Activated T-helper 1 cell treated with Interleukin-2 at 50 U/mL for 16 hours (primary cell): ENCODE results near the gene DPEP3.
"Not testable (repeated sequence)": the region's sequence is repeated elsewhere in the genome, so short reads cannot be mapped to it uniquely, and the experiment has no call there.

ENCODE experiments used
- DNase-seq: peaks from one replicate; pipeline ENCODE4 v3.0.0-alpha.2; 2020; ENCODE audit warnings: low read depth

The DPEP3 gene, protein sequence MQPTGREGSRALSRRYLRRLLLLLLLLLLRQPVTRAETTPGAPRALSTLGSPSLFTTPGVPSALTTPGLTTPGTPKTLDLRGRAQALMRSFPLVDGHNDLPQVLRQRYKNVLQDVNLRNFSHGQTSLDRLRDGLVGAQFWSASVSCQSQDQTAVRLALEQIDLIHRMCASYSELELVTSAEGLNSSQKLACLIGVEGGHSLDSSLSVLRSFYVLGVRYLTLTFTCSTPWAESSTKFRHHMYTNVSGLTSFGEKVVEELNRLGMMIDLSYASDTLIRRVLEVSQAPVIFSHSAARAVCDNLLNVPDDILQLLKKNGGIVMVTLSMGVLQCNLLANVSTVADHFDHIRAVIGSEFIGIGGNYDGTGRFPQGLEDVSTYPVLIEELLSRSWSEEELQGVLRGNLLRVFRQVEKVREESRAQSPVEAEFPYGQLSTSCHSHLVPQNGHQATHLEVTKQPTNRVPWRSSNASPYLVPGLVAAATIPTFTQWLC

DNA sequence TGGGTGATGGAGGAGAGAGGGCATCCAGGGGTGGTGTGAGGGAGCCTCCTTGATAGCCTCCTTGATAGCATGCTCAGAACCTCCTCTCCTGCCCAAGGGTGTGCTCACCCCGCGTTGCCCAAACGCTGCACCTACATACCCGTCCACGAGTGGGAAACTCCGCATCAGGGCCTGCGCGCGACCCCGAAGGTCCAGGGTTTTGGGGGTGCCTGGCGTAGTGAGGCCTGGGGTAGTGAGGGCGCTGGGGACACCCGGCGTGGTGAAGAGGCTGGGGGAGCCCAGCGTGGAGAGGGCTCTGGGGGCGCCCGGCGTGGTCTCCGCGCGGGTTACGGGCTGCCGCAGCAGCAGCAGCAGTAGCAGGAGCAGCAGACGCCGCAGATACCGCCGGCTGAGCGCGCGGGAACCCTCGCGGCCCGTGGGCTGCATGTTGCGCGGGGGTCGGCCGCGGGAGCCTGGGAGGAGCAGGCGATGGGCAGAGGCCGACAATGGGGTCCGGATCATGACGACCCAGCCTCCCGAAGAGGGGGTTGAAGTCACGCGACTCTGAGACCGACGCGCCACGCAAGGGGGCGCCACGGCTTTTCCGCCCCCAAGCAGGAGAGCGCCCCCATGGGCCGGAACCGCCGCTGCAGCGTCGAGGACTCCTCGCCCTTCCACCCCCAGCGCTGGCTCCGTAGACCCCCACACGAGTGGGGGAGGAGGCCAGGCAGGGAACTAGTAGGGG, at the start of gene DPEP3:
Gene DPEP3, minus strand, starts transcription at position 545 of the 724 bp plus-strand sequence. Its CDS starts 119 bp downstream, at position 426.
- DNase-seq, result no peak

DNA sequence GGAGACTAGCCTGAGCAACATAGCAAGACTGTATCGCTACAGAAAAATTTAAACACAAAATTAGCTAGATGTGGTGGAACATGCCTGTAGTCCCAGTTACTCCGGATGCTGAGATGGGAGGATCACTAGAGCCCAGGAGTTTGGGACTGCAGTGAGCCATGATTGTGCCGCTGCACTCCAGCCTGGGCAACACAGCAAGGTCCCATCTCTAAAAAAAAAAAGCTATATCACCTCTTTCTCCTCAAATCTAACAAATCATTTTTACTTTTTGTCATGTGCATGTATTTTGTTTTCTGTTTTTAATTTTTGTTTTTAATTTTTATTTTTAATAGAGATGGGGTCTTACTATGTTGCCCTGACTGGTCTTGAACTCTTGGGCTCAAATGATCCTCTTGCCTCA, 48.7 kb upstream of the DPEP3 start:
- no peak for DNase-seq

DNA sequence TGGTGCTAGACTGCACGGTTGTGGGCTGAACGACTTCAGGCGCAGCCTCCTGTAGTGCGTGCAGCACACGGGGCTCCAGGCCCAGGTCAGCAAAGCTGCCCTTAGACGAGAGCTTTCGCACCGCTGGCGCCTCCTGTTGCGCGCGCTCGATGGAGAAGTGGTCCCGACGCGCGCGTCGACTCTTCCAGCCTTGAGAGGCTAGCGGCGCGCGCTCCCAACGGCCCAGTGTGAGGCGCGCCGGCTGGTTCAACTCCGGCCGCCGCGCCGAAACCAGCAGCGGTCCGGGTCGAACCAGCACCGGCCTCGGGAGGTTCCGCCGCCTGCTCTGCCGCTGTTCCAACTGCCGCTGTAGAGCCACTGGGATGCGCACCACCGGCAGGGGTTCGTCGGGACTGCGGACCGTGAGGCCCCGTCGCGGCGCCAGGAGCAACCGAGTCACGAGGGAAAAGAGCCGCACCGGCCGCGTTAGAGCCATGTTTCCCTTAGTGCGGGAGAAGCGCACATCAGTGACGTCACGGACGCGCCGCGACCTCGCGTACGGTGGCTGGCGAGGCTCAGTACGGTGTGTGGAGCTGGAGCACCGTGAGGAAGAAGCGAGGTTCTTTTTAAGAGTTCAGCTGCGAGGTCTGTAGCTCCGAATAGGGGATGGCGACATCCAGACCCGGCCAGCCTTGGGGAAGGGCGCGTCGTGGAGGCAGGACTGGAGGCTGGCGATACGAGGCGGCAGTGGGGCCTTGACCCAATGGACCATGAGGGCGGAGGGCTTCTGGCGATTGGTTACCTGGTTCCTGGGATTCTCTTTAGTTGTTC, 42.6 kb upstream of the DPEP3 start, which contains the start of the genes DDX28 and DUS2:
Gene DDX28, minus strand, starts transcription at position 505 of the 810 bp plus-strand sequence. Its CDS starts 30 bp downstream, at position 475.
Gene DUS2, plus strand, starts transcription at position 557 of the 810 bp plus-strand sequence. CDS start 14,740 bp downstream, outside the sequence.
- DNase-seq, result peak; percentile 91

DNA sequence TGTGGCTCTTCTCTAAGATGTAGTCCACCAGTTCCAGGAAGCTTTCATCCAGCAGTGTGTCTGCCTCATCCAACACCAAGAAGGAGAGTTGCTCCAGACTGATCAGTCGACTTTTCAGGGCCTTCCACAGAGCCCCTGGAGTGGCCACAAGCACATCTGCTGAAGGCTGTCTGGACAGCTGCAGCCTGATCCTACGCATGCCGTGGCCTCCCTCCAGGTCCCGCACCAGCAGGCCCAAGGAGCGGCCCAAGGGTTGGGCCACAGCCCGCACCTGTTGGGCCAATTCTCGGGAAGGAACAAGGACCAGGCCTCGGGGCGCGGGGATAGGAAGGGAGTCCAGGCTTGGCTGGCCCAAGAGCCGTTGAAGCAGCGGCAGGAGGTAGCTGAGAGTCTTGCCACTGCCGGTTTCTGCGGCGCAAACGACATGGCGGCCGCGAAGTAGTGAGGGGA, 42.0 kb upstream of the DPEP3 start:
- DNase-seq, result no peak

DNA sequence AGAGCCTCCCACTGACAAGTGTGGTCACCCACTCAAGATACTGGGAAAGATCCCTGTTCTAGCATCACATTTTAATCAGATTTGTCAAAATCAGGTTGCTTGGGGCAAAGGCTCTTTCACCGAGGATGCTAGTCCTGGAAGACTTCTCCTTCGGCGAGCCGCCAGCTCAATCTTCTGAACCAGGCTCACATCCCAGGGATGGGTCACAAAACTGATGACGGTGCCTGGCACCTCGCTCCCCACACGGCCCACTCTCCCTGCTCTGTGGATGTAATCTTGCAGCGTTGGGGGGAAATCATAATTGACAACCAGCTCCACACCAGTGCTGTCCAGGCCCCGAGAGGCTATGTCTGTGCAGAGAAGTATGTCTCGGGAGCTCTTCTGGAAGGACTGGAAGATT, 41.2 kb upstream of the DPEP3 start:
- DNase-seq, result no peak

DNA sequence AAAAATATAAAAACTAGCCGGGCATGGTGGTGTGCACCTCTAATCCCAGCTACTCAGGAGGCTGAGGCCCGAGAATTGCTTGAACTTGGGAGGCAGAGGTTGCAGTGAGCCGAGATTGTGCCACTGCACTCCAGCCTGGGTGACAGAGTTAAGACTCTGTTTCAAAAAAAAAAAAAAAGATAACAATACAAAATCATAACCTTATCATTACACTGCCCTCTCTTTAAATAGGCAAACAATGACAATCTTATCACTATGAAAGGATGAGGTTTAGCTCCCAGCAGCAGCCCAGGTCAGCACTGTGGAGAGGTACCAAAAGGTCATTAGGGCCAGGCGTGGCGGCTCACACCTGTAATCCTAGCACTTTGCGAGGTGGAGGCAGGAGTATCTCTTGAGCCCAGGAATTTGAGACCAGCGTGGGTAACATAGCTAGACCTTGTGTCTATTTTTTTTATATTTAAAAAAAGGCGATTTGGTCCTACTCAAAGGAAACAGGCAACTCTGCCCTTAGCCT, 38.9 kb upstream of the DPEP3 start:
- DNase-seq, result no peak

DNA sequence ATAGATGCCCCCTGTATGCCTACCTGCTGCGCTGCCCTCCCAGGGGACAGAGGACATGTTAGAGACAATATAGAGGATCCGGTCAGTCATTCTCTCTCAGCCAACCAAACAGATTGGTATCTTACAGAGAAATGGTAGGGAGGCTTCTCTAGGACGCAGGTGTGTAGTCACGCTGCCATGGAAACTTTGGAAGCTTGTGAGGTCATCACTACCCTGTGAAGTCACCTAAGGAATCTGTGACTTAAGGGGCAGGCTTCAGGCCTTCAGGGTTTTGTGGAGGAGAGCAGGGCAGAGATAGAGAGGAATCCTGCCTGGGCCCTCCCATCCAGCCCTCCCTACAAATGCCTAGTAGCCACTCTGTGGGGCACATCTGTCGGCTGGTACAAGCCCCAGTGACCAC, 35.4 kb upstream of the DPEP3 start, which contains the start of gene DPEP2NB:
Gene DPEP2NB, minus strand, starts transcription at position 231 of the 400 bp plus-strand sequence. Its CDS starts 141 bp downstream, at position 90.
- no peak for DNase-seq

DNA sequence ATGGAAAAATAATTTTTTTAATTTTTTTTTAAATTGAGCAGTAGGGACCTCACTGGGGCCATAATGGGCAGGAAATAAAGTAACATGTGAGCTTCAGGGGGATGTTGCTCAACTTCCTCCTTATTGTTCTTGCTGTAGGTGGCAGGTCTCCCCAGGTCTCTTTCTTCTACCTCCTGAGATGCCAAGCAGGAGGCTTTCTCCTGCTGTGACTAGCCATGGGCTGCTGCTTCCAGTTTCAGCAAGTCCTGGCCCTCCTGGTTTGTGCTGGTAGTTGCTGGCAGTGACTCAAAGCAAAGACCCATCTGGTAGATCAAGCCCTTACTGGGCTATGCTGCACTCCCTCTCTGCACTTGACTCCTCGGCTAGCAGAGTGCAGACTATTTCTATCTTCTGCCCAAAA, 33.1 kb upstream of the DPEP3 start:
- DNase-seq, result no peak

DNA sequence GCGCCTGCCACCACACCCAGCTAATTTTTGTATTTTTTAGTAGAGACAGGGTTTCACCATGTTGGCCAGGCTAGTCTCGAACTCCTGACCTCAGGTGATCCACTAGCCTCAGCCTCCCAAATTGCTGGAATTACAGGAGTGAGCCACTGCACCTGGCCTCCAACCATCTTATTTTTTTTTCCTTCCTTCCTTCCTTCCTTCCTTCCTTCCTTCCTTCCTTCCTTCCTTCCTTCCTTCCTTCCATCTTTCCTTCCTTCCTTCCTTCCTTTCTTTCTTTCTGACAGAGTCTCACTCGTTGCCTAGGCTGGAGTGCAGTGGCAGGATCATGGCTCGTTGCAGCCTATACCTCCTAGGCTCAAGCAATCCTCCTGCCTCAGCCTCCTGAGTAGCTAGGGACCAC, 29.6 kb upstream of the DPEP3 start:
- not testable (repeated sequence) for DNase-seq

DNA sequence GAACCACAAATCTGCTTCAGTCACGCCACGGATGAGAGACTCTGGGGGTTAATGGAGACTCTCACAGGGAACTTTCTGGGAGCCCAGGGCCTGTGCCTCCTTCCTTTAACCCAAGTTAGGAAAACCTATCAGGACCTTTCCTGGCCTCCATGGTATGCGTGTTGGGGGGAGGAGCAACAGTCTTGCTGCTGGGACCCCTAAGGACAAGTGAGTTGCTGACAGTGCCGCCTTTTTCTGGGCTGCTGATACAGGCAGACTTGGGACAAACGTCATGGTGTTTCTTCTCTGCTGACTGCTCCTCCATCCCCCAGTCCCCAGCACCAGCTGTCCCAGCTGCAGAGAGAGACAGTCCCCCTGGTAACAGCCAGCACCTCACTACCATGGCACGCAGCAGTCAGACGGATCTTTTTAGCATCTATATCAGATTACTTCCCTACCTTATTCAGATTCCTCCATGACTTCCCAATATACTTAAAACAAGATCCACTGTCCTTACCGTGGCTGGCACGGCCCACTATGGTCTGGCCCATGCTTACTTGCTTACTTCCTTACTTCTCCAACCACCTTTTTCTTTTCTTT, 28.9 kb upstream of the DPEP3 start:
- no peak for DNase-seq

DNA sequence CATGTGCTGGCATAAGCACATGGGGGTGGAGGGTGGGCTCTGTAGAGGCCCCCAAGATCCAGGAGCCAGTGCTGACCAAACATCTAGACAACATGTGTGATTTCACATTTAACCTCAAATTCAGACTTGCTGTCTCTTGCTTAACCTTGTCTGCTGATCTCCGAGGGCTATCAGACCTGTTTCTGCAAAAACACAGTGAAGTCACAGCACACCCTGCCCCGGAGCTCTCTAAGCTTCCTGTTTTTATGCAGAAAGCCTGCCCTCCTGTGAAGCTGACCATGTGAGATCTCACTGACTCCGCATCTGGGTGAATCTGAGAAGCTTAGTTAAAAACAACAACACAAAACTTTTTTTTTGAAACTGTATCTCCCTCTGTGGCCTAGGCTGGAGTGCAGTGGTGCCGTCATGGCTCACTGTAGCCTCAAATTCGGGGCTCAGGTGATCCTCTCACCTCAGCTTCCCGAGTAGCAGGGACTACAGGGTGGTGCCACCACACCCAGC, 25.5 kb upstream of the DPEP3 start:
- DNase-seq, result peak; percentile 41

DNA sequence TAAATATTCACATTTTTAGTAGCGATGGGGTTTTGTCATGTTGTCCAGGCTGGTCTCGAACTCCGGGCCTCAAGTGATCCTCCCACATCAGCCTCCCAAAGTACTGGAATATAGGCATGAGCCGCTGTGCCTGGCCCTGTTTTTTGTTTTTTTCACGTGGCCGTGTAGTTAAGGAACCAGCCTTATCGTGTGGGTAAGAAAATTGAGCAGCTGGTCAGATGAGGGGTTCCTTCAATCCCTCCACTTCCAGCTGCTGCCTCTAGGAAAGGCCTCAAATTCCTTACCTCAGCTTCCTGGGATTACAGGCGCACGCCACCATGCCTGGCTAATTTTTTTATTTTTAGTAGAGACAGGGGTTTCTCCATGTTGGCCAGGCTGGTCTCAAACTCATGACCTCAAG, 24.9 kb upstream of the DPEP3 start:
- DNase-seq, result no peak

DNA sequence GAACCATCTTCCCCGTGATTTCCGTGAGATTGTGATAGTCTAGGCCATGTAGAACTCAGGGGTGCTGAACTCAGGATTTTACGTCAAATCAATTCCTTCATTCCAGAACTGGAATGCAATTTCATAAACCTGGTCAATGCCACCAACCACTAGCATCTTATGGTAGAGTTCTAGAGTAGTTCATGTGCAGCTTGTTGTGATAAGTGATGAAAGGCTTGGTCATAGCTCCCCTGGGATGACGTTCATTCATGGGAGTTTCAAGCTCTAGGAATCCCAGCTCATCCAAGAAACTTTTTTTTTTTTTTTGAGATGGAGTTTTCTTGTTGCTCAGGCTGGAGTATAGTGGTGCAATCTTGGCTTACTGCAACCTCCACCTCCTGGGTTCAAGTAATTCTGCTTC, 22.7 kb upstream of the DPEP3 start:
- DNase-seq, result no peak

DNA sequence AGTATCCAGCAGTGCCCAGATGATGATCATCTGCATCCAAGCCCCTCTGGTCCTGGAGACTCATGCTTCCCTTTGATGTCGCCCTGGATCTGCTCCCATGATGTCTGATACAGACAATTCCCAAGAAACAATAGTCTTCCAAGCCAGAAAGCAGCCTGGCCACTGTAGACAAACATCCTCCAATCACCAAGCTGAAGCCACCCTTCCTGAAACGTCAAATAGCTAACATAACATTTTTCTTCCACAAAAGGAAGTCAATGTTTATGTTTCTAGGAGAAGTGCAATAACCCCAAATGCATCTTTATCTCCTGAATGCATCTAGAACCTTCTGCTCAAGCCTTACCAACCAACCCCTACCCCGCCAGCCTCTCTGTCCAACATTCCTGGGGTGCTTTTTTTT, 20.2 kb upstream of the DPEP3 start:
- DNase-seq, result no peak

DNA sequence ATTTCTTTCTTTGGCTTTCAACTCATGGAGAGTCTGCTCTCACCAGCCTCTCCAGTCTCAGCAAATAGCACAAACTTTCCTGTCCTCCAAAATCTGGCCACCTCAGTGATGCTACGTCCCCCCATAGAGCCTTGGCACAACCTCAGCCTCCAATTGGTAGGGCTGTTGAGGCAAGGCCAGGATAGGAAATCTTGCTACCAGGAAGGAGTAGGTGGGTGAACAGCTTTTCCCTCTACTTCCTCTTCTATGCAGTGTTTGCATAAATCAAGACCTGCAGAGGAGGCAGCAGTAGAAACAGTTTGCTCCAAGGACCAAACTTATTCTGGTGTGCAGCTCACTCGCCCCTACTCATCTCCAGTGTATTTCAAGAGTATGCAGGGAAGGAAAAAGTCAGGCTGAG, 19.7 kb upstream of the DPEP3 start:
- no peak for DNase-seq

DNA sequence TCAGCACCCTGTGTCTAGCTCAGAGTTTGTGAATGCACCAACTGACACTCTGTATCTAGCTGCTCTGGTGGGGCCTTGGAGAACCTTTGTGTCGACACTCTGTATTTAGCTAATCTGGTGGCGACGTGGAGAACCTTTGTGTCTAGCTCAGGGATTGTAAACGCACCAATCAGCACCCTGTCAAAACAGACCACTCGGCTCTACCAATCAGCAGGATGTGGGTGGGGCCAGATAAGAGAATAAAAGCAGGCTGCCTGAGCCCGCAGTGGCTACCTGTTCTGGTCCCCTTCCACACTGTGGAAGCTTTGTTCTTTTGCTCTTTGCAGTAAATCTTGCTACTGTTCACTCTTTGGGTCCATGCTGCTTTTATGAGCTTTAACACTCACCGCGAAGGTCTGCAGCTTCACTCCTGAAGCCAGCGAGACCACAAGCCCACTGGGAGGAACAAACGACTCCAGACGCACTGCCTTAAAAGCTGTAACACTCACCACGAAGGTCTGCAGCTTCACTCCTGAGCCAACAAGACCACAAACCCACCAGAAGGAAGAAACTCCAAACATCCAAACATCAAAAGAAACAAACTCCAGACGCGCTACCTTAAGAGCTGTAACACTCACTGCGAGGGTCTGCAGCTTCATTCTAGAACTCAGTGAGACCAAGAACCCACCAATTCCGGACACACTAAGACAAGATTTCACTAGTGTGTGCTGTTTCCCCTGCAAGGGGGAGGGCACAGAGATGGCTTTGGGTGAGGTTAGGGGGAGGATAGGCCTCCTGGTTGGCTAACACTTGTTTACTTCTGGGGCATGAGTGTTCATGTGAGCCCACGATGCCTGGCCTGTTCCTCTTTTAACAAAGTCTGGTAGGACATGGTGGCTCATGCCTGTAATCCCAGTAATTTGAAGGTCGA, 18.7 kb upstream of the DPEP3 start, which contains the start of gene DPEP2:
Gene DPEP2, minus strand, starts transcription at position 706 of the 910 bp plus-strand sequence. CDS start 6,272 bp downstream, outside the sequence.
- peak; percentile 37 for DNase-seq

DNA sequence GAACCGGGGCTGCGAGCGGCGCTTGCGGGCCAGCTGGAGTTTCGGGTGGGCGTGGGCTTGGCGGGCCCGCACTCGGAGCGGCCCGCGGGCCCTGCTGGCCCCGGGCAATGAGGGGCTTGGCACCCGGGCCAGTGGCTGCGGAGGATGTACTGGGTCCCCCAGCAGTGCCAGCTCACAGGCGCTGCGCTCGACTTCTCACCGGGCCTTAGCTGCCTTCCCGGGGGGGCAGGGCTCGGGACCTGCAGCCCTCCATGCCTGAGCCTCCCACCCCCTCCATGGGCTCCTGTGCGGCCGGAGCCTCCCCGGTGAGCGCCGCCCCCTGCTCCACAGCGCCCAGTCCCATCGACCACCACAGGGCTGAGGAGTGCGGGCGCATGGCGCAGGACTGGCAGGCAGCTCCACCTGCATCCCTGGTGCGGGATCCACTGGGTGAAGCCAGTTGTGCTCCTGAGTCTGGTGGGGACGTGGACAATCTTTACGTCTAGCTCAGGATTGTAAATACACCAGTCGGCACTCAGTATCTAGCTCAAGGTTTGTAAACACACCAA, 18.0 kb upstream of the DPEP3 start:
- not testable (repeated sequence) for DNase-seq

DNA sequence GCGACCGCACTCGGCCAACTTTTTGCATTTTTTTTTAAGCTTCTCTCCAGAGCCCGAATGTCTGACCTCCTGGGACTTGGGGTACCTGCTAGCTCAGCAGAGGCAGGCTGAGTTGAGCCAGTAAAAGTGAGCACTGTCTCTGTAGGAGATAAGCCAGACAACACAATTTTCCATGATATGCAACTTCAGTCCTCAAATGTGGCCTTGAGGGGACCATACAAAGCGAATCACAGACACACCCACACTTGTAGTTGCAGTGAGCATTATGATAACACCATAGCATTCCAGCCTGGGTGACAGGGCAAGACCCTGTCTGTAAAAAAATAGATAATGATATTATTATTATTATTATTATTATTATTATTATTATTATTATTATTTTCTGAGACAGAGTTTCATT, 16.4 kb upstream of the DPEP3 start:
- no peak for DNase-seq

DNA sequence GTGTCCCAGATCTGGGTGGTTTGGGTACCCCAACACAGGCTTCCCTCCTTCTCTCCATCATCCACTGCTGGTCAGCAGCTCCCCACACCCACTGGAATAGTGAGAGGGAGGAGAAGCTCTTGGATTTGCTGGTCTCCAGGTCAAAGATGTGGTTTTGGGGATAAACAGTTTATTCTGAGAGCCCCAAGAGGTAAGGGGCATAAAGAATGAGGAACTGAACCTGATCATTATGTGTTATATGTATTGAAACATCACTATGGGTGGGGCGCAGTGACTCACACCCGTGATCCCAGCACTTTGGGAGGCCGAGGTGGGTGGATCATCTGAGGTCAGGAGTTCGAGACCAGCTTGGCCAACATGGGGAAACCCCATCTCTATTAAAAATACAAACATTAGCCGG, 15.1 kb upstream of the DPEP3 start:
- no peak for DNase-seq

DNA sequence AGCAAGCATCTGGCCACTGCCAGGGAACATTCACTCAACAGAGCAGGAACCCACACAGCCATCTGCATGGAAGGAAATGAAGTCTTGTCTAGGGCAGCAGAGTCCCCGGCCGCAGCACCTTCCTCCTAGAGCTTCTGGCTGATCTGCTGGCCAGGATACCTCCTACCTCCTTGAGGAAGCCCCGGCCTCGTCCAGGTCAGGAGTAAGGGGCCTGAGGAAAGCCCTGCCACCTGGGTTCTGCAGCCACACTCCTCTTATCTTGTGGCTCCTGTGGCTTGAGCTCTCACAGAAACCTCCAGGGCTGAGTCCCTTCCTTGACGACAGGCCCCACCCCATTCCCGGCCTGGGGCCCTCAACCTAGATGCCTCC, 13.7 kb upstream of the DPEP3 start:
- not testable (repeated sequence) for DNase-seq
